HG03159 (cell line): Measurements from ENCODE around the gene UBE2J2.

Experiments used
- ATAC-seq: cut with Tn5 transposase; IDR thresholded peaks from one replicate; pipeline ENCODE4 v1.9.1; 2021; ENCODE audit warnings: mild to moderate bottlenecking, moderate library complexity; ENCODE audit not compliant: unreplicated experiment

The UBE2J2 gene

DNA sequence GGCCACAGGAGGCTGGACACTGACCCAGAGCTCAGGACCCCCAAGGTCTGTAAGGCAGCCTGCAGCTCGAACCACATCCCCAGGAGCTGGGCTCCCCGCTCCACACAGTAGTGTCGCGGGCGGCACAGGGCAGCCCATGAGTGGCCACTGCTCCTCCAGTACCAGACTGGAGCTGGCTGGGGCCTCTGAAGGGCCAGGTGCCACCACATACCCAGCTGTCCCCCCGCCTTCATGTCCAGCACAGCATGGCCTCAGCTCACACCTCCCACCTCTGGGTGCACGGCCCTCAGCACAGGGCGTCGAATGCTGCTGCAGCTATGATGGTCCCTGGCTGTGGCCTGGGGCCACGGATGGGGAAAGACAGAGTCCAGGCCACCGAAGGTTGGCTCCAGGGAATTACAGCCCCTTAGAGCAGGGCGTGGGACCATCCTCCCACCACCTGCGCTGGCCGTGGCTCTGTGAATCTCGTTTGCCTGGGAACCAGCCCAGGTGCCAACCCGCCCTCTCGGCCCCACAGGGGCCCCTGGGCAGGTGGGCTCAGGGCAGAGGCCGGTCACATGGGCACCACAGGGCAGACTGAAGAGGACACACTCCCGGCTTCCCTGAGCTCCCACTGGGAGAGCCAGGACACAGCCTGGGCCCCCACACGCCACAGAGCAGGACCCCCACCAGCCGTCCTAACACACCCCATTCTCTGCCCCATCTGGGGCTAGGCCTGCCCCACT lies 57.6 kb downstream of the UBE2J2 start:
- no peak for ATAC-seq

DNA sequence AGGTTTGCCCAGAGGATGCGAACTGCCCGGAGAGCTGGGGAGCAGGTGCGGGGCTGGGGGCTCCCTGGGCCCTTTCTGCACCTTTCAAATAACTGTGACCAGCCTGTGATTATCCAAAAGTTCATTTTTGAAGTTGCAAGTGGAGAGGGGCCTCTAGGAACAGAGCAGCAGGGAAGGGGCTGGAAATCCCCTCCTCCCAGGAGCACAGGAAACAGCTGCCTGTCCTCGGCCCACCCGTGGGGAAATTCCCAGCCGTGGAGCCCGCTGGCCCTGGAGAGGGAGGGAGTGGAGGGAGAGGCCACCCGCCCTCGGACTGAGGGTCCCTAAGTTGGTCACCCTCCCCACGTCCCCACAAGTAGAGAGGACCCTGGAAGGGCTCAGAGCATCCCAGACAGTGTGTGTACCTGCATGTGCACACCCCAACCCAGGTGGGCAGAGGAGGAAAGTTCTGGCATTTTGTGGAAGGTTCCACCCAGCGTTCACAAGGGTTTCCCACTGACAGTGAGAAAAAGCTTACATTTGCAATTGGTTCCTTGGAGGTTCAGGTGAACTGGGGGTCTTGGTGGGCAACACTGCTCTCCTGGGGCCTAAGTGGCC lies 58.5 kb downstream of the UBE2J2 start:
- no peak for ATAC-seq

DNA sequence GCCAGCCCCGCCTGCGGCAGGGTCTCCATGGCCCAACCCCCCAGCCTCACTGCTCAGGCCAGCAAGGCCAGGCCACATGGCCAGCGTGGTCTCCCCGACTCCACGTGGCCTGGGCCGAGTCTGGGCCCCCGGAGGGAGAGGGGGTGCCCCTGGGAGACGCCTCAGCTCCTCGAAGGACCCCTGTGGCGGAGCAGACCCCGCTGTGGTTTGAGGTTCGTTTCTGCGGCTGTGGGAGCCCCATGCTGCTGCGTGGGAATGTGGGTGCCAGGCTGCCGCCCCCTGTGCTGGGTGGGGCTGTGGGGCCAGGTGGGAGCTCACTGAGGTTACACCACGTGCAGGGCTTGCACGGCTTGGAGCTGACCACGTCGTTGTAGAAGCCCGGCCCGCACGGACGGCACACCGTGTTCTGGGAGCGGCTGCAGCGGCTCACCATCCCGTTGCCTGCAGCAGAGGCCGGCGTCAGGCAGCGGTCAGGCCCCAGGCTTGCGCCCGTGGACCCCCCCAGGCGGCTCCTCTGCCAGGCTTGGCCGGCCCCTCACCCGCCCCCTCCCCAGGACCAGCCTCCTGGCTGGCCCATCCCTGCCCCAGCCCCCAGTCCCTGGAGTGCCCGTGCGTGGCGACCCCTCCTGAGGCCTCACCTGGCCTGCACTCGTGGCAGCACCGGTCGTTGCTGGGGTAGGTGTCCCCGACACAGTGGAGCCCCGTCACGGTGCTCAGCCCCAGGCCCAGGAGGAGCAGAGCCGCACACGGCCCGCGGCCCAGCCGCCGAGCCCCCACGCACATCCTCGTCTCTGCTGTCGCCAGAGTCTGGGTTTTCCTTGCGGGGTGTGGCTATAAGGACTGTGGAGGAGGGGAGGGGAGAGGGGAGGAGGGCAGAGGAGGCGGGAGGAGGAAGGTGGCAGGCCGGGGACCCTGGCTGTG lies 60.0 kb downstream of the UBE2J2 start, which contains the start of gene TNFRSF4:
Gene TNFRSF4 (minus strand): TSS at position 809 of the 921 bp plus-strand sequence. CDS start 26 bp downstream, at position 783.
- no peak for ATAC-seq

DNA sequence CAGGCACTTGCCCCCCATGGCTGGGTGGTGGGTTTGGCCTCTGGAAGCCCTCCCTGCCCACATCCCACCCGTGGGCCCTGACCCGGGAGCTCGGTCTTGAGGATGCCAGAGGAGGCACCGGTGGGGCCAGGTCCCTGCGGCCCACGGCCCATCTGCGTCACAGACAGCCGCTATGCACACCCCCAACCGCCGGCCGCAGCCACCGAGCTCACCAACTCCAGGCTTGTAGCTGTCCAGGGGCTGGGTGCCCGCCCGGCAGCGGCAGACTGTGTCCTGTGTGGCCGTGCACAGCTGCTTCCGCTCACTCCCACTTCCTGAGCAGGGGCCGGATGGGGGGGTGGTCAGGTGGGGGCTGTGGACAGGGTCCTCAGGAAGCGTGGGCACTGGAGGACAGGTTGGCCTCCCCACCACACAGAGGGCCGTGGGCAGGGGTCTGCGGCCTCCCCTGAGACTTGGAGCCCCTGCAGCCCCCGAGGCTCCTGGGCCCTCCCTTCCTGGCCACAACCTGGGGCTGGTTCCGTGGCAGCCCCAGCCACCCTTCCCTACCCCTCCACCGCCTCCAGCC lies 60.8 kb downstream of the UBE2J2 start:
- ATAC-seq = no peak

DNA sequence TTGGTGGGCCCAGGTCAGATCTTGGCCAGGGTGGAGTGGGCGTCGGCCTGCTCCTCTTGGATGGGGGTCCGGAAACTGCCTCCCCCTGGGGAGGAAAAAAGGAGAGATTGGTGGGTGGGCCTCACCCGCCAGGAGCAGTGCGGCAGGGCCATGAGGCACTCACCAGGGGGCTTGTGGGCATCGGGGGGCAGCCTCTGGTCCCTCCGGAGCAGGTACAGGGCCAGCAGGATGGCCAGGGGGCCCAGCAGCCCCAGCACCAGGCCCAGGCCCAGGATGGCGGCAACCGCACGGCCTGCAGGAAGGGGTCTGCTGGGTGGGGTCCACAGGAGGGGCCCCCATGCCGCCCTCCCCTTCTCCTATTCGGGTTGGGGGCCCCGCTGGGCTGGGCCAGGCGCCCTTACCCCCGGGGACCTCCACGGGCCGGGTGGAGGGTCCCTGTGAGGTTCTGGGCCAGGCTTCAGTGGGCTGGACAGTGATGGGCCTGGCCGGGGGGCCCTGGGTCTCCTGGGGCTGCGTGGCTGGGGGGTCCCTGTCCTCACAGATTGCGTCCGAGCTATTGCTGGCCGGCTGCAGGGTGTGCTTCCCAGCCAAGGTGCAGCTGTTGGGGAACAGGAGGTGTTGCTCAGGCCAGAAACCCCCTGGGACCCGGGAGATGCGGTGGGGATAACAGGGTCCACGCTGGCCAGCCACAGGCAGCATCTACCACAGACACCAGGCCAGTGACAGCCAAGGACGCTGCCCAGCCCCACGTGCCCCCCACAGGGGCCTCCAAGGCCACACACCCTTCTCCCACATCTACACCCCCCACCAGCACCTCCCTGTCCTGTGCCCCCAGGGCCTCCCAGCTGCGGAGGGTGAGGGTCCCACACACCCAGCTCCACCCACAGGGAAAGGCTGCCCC lies 61.9 kb downstream of the UBE2J2 start:
- no peak for ATAC-seq

DNA sequence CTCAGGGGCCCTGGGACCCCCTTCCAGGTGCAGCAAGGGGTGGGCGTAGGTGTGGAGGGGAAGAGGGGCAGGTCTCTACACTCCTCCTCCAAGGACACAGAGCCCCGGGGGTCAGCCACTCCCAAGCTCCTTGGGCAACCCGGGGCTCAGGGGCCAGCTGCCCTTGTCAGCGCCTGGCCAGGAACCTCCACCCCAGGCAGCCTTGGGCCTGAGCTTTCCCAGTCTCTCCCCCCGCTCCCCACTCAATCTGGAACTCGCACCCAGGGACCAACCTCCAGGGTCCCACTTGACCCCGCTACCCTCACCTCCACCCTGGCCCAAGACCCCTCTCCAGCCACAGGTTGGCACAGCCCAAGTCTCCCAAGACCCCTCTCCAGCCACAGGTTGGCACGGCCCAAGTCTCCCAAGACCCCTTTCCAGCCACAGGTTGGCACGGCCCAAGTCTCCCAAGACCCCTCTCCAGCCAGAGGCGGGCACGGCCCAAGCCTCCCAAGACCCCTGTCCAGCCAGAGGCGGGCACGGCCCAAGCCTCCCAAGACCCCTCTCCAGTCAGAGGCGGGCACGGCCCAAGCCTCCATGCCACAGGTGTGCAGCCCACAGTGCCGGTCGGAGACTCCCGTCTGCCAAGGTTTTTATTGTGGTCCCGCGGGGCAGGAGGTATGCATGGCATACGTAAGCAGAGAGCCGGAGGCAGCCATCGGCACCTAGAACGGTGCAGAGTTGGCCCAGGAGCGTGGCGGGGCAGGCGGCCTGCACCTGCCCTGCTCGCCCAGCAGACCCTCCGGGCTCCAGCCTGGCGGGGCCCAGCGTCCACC lies 62.7 kb downstream of the UBE2J2 start:
- ATAC-seq = no peak

DNA sequence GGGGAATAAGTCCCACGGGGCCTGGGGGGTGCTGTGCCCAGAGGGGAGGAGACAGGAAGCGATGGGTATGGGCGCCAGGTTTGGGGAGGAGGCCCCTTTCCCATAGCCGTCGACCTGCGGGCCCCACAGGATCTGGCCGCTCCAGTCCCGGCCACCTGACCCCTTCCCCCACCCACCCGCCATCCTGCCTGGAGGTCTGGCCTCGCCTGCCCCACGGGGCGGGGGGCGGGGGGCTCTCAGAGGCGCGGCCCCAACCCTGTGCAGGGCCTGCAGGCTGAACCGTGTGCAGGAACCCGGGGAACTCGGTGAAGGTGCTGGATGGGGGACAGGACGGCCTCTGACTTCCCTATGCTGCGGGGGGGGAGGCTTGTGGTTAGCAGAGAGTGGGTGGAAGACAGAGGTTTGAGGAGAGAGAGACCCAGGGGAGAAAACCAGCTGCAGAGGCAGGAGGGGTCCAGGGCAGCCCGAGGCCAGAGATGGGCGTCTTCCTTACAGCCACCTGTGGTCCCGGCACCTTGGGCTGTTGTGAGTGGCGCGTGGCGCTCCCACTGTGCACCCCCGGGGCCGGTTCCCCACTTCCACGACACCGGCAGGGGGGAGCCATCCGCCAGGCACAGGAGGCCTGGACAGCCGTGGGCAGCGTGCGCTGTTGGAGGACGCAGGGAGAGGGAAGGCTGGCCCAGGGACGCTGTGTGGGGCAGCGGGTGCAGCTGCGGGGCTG lies 64.8 kb downstream of the UBE2J2 start:
- no peak for ATAC-seq

DNA sequence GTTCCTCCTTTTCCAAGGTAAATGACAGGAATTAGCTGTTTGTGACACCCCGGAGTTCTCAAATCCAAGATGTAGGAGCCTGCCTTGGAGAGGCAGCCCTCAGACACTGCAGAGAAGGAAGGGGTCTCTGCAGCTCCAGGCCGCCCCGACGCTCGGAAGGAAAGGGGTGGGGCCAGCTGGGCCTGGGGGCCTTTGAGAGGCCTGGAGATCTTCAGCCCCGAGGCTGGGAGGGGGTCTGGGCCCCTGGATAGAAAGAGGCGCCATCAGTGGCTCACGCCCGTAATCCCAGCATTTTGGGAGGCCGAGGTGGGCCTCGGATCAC lies 66.1 kb downstream of the UBE2J2 start:
- ATAC-seq = no peak

DNA sequence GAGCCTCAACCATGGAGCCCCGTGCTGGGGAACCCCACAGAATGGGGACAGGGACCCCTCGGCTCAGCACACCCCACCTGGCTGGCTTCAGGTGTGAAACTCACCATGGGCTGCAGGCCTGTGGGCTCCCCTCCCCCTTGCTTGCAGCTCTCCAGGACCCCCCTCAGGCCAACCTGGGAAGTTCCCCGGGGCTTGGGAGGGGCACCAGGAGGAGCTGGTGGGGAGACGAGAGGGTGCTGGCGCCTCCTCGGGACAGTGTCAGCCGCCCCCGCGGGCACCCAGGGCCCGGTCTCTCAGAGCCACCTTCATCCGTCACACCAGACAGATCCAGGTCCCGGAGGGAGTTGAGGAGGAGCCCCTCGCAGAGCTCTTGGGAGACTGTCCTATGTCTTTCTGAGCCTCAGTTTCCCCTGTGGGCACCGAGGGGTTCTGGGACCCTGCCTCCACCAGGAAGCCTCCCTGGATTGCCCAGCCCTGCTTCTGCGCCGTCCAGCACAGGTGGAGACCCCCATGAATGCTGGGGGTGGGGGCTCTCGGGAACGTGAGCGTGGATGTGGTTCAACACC lies 66.6 kb downstream of the UBE2J2 start:
- ATAC-seq = no peak

DNA sequence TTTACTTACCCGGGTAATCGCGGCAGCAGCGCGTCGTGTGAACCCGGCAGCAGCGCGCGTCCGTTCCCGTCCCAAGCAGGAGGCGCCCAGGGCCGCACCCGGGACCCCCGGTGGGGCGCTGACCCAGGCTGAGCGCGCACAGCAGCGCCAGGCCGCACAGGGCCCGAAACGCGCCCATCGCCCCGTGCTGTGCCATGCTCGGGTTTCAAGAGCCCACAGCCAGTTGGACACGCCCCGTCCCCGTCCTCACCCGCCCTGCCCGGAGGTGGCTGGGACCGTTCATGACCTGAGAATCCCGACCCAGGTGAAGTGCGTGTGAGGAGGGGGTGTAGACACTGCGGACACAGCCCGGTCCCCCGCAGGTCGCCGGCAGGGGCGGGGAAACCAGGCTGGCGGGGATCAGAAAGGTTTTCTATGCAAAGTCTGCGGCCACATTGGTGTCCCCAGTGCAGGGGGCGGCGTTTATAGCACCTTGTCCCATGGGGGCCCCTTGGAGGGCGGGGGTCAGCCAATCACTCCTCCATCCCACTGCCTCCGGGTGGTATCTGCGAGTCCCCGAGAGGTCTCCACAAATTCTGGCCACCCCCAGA lies 67.2 kb downstream of the UBE2J2 start, which contains the start of gene TNFRSF18:
Gene TNFRSF18 (minus strand): TSS at position 217 of the 590 bp plus-strand sequence. CDS start 21 bp downstream, at position 196.
- no peak for ATAC-seq

DNA sequence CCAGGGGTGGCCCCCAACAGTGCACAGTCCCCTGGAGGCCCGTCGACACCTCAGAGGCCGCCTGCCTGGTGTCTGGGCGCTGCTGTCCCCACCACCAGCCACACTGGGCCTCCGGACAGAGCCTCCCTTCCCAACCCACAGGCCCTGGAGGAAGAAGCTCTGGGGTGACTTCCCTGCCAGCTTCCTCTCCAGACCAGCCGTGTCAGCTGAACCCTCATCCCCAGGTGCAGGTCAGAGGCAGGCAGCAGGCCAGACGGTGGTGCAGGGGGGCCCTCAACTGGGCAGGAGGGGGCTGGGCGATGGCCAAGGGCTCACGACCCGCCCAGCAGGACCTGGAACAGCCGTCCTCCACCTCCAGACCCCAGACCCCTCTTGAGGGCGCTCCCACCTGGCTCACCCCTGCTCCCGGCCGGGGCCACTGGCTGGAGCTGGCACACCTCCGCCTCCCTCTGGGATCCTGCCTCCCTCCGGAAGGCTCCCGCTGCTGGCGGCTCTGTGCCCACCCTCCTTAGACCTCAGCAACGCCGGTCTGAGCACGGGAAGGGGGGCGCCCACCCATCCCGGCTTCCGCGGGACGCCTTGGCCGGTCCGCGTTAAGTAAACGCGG lies 67.8 kb downstream of the UBE2J2 start:
- ATAC-seq = no peak

DNA sequence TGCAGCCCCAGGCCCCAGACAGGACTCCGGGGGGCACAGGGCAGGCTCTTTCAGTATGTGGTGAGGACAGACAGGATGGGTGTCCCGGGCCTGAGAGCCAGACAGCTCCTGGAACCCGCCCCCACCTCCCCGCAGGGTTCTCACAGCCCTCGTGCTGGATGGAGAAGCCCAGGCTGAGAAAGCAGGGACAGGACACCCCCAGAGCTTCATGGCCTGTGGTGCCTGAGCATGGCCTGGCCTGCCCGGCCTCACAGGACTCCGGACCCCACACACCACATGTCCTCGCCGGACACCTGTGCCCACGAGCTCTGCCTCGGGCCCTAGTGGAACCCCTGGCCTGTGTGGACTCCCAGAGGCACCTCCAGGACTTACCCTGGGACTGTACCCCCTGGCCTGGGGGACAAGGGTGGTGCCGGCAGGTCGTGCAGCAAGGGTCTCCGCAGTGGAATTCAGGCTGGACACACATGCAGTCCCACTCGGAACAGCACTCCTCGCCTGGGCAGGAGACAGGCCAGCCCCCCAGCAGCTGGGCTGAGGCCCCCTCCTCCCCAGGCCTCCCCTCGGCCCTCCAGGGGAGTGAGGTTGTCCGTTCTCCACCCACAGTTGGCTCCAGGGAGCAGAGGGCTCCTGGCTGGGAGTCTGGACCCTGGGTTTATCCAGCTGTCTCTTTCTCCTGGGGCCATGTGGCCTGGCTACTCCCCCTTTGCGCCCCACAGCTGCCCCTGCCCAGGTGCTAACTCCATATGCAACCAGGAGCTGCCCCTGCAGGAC lies 68.5 kb downstream of the UBE2J2 start:
- no peak for ATAC-seq

DNA sequence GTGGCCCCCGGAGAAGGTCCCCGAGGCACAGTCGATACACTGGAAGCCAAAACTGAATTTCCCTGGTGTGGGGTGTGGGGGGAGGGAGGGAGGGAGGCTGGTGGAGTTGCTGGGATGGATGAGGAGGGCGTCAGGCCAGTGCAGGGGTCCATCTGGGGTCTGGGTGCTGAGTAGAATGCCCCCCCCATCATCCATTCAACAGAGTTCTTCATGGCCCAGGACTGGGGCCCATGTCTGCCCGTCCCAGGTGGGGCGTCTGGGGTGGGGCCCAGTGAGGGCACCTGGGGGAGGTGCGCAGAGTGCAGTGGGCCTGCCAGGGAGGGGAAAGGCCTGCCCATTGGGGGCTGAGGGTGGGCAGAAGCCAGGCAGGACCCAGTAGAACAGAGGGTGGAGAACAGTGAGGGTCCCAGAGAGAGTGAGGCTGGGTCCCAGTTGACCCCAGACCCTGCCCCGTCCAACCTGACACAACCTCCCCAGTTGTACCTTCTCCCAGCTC lies 69.2 kb downstream of the UBE2J2 start:
- ATAC-seq = no peak
